ENCODE measurements around the gene SEMA3A.

The SEMA3A gene

DNA sequence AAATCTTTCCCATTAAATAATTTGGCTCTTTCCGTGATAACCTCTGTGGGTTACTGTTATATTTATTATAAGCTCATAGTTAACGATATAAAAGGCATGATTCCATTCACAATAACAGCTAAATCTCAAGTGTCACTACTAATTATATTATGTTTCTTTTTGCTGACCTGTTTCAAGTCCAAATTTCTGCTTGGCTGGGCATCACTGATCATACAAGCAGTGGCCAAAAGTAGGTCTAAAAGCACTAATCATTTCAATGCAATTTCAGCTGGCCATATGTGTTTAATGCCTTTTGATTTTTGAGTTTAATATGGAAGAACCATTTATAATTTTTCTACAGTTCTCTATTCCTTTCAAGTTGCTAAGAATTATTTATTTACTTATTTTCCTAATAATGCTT is 110.7 kb downstream of the SEMA3A start:
- H3K4me3 ChIP-seq (replicated peaks; ENCODE audit: low read depth, low read length) = no peak overlapping the region
- TF ChIP-seq CTCF (IDR thresholded peaks at IDR 0.05; ENCODE audit: low read depth, low read length, missing control alignments) = no peak
- no peak for DNase-seq (ENCODE audit: extremely low read depth, low read depth)

DNA sequence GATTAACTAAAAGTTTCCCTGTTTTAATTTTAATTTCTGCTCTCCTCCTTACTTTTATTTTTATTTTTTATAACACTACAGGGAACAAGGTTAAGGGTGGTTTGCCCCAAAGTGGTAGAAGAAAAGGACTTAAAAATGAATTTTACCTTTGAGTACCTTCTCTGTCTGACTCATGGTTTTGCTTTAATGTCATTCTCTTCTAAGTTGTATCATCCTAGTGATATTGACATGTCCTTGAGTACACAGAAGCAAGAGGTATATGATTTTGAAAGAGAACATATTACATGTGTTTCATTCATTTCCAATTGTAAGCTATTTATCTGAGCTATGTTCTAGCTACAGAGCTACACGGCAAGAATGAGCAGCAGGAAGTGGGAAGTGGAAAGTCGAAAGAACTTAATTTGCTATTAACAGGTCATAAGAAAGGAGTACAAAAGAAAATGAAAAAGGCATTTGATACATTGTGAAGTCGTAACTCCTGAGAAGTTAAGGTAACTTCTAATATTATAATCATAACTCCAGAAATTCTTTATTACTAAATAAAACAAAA is 112.5 kb downstream of the SEMA3A start:
- H3K4me3 ChIP-seq (replicated peaks; ENCODE audit: low read depth, low read length) = no peak overlapping the region
- DNase-seq (ENCODE audit: extremely low read depth, low read depth) = no peak
- TF ChIP-seq CTCF (IDR thresholded peaks at IDR 0.05; ENCODE audit: low read depth, low read length, missing control alignments) = no peak

DNA sequence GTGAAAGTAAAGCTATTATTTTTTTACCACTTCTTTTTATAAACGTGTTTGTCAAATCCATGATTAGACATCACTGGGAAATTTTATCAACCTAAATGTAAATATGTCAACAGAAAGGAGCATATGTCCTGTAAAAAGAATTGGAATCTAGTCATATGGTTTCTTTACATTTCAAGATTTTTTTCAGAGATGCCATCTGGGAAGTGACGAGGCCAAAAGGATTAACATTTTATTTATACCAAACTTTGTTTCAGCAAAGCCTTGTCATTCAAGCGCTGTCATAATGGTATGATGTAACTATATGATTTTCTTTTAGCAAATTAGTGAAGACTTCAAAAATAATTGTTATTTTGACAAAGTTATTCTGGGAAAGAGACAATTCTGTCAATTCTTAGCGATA is 117.3 kb downstream of the SEMA3A start:
- H3K4me3 ChIP-seq (replicated peaks; ENCODE audit: low read depth, low read length) = no peak overlapping the region
- no peak for DNase-seq (ENCODE audit: extremely low read depth, low read depth)
- no peak for TF ChIP-seq CTCF (IDR thresholded peaks at IDR 0.05; ENCODE audit: low read depth, low read length, missing control alignments)

DNA sequence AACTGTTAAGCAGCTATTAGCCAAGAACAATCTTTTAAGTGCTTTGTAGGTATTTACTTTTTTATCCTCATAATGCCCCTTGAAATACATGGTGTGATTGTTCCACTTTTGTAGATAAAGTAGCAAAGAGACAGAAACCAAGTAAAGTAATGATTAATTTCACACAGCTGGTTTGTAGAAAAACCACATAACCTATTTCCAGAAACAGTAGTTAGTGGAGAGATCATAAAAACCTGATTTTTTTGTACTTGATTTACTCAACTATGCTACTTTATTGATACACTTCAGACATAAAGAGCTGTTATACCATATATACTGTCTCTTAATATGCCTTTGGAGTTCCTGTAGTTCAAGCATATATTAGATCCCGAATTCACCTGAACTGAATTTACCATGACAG is 118.4 kb downstream of the SEMA3A start:
- DNase-seq (ENCODE audit: extremely low read depth, low read depth) = no peak
- no peak for TF ChIP-seq CTCF (IDR thresholded peaks at IDR 0.05; ENCODE audit: low read depth, low read length, missing control alignments)
- no peak overlapping the region for H3K4me3 ChIP-seq (replicated peaks; ENCODE audit: low read depth, low read length)

- no peak for TF ChIP-seq CTCF (IDR thresholded peaks at IDR 0.05; ENCODE audit: low read depth, low read length, missing control alignments)
- DNase-seq (ENCODE audit: extremely low read depth, low read depth) = no peak
Measured at GRCh38 chr7:84073186-84073875, 121.3 kb downstream of the SEMA3A start.

GRCh38 chr7:84070770-84071169 is 123.8 kb downstream of the SEMA3A start:
- DNase-seq (ENCODE audit: extremely low read depth, low read depth) = no peak
- no peak for TF ChIP-seq CTCF (IDR thresholded peaks at IDR 0.05; ENCODE audit: low read depth, low read length, missing control alignments)
- H3K4me3 ChIP-seq (replicated peaks; ENCODE audit: low read depth, low read length) = no peak overlapping the region

More at GRCh38 chr7:84073186-84073875, 121.3 kb downstream of the SEMA3A start:
- no peak overlapping the region for H3K4me3 ChIP-seq (replicated peaks; ENCODE audit: low read depth, low read length)
